ENCODE measurements around the gene COL5A3.
A peak's percentile ranks its signal among the peaks of the same experiment; 100 is the strongest.

DNA sequence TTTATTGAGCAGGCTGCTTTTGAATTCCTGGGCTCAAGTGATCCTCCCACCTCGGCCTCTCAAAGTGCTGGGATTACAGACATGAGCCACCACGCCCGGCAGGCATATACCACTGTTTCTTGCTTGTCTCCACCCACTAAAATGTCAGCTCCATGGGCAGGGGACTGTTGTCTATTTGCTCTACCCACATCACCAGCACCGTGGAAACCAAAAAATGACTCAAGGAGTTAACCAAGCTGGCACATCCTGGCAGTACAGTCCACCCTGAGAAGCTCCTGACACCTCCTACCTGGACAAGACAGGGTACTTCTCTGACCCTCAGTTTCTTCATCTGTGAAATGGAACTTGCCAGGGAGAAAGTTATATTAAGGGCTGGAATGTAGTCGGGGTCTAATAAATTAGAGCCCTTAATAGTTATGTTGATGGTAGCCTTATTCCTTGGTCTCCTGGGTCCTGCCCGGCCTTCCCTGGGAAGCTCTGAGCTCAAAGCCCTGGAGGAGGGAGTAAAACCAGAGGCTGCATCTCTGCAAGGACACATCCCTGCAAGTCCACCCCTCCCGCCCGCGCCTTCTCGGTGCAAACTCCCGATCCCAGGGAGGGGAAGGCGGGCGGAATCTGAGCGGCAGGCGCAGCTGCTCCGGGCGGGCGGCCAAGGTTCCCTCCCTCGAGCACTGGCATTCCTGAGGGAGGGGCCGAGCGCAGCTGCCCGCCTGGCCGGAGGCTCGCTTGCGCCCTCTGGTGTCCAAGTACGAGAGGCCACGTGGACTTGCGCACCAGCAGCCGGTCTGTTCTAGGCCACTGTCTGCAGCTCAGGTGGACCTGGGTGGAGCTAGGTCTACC, 17.1 kb upstream of the COL5A3 start:
- TF ChIP-seq, protein P1, sequence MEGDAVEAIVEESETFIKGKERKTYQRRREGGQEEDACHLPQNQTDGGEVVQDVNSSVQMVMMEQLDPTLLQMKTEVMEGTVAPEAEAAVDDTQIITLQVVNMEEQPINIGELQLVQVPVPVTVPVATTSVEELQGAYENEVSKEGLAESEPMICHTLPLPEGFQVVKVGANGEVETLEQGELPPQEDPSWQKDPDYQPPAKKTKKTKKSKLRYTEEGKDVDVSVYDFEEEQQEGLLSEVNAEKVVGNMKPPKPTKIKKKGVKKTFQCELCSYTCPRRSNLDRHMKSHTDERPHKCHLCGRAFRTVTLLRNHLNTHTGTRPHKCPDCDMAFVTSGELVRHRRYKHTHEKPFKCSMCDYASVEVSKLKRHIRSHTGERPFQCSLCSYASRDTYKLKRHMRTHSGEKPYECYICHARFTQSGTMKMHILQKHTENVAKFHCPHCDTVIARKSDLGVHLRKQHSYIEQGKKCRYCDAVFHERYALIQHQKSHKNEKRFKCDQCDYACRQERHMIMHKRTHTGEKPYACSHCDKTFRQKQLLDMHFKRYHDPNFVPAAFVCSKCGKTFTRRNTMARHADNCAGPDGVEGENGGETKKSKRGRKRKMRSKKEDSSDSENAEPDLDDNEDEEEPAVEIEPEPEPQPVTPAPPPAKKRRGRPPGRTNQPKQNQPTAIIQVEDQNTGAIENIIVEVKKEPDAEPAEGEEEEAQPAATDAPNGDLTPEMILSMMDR (optimal IDR thresholded peaks at IDR 0.05 in 1 of 3, IDR thresholded peaks at IDR 0.05 in 1 of 3, conservative IDR thresholded peaks at IDR 0.05 in 1 of 3; ENCODE audit: extremely low read depth in 1 of 3, insufficient read depth in 2 of 3, low read length in 3 of 3) = peak; percentile 81 to 97 (median 96)
- TF ChIP-seq EZH2 (IDR thresholded peaks at IDR 0.05; ENCODE audit: low read length) = no peak
